NCI-H2107 (cell line): Measurements from ENCODE around the gene NCKAP1.

Experiments used
- DNase-seq: peaks from one replicate; lab custom pipeline; 2025; lab: John Stamatoyannopoulos, UW

Gene NCKAP1

DNA sequence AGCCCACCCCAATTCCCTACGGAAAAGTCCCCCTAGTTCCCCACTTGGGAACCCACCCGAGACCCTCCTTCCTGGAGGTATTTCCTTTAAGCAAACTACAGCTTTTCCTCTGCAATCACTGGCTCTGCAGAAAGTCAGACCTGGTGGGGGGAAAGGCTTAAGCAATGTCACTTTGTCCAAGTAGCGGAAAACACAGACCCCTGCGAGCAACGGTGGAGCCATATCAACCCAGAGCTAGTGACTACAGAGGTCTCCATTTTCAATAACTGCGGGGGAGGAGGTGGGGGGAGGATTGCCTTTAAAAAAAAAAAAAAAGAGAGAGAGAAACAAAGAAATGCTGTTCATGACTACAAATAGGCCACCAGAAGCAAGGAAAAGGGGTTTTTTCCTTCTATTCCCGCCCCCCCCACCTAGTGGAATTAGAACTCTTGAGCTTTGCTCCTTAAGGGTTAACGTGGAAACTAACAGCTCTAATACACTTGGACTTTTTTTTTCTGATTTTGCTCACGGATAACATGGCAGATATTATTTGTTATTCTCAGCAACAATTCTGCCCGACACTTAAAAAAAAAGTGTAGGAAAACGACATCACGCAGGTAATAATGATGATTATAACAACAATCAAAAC, 170.7 kb downstream of the NCKAP1 start:
- DNase-seq: no peak

DNA sequence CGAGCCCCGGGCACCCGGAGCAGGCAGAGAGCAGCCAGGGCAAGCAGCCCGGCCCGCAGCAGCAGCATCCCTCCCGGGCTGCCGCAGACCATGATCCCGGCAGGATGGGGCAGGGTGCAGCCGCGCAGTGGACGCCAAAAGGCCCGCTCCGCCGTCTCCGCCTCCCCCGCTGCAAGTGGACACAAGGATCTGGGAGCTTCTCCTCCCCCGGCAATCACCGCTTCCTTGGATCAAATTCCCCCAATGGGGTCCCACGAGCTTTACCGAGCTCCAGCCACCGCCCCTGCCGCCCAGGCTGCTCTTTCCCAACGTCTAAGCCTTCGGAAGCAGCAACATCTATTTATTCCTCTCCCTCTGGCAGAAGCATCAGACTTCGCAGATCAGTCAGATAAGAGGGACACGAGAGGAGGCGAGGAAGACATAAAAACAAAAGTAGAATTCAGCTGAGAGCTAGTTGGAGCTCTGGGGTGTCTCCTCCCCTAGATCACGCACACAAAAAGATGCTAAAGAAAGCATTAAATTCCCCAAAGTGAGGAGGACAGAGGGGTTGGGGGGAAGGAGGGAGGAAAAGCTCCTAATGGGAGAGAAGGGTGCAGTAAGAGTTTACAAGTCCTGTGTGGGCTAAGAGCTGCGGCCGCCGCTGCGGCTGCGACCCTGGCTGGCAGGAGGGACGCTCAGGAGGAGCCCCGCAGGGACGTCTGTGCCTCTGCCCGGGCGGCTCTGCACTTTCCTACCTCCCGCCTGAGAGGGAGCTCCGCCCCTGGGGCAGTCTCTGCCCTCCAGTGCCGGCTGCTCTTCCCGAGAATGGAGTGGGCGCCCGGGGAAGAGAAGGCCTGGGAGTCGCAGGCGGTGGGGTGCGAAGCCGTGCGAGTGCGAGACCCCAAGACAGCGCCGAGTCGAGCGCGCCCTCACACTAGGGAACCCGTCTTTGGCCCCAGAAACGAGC, 171.5 kb downstream of the NCKAP1 start, which contains the start of gene FRZB:
TSS of gene FRZB (minus strand) at position 177 of the 946 bp plus-strand sequence. CDS start at position 92, 85 bp downstream.
- no peak for DNase-seq

DNA sequence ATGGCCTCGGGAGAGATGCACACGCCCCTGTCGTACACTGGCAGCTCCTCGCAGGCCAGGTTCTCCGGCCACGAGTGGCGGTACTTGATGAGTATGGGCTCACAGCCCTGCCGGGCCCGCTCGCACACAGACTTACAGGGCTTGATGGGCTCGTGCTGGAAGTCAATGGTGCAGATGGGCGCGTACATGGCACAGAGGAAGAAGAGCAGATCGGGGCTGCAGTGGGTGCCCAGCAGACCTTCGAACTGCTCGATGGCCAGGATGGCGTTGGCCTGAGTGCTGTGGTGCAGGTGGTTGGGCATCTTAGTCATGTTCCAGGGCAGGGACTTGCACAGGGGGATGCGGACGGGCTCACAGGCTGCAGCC, 172.2 kb downstream of the NCKAP1 start:
- no peak for DNase-seq

- DNase-seq: no peak
Observed at GRCh38 chr2:182864949-182865570, 173.2 kb downstream of the NCKAP1 start.

DNA sequence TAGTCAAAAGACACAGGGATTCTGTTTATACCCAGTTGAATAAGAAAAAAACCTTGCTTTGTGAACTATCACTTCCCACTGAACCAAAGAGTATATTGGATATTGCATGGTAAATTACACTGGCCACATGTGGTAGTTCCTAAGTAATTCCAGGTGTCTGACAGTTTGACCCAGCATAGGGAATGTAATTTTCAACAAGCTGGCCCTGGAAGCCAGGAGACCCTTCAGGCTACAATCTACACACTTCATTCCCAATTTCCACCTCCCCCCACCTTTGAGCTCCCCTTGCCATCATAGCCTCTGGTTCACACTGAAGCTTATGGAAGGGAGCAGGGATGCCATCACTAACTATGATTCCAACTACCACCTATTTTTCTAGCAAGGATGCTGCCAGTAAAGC, 174.6 kb downstream of the NCKAP1 start:
- no peak for DNase-seq

- no peak for DNase-seq
Observed at GRCh38 chr2:182862091-182862490, 176.2 kb downstream of the NCKAP1 start.

- no peak for DNase-seq
Observed at GRCh38 chr2:182860858-182861257, 177.4 kb downstream of the NCKAP1 start.
